HG03469 (cell line): ENCODE results near the gene VAMP2.
"Not testable (repeated sequence)": the region's sequence is repeated elsewhere in the genome, so short reads cannot be mapped to it uniquely, and the experiment has no call there.

Source experiments
- ATAC-seq: cut with Tn5 transposase; IDR thresholded peaks from one replicate; pipeline ENCODE4 v1.9.1; 2021; ENCODE audit warnings: mild to moderate bottlenecking, moderate library complexity, moderate number of reproducible peaks; ENCODE audit not compliant: unreplicated experiment

Gene VAMP2

DNA sequence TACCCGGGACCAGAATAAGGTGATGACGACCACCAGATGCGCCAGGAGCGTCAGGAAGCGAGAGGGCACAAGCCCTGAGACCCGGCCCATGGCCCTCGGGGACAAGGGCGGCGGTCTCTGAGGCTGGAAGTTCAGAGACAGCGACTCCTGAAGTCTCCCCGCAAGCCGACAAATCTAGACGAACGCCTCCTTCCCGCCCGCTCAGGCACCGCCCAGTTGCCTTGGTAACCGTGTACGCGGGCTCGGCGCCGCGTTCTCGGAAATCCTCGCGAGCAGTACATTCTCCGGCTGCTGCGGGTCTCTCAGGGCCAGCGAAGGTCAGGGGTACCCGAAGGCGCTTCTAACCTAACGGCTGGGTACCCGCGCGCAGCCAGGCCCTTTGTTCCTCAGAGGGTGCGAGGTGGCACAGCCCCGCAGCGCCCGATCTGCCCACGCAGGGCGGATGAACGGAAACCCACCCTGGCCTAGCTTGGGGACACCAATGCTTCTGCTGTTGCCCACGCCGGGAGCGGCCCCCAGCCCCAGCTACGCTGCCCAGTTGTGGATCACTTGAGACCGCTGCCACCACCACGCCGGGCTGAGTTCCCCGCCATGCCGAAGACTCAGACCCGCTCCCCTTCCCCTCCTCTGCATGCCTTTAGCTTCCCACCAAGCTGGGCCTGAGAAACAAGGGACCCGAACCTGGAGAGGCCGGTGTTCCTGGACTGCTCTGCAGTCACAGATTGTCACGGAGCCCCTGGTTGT lies 13.6 kb upstream of the VAMP2 start, which contains the start of gene TMEM107:
Gene TMEM107 (minus strand): TSS at position 184 of the 744 bp plus-strand sequence. CDS start 94 bp downstream, at position 90.
- no peak for ATAC-seq

GRCh38 chr17:8175795-8176196 lies 13.0 kb upstream of the VAMP2 start:
- ATAC-seq, result no peak

GRCh38 chr17:8173871-8174322 lies 11.1 kb upstream of the VAMP2 start:
- no peak for ATAC-seq

DNA sequence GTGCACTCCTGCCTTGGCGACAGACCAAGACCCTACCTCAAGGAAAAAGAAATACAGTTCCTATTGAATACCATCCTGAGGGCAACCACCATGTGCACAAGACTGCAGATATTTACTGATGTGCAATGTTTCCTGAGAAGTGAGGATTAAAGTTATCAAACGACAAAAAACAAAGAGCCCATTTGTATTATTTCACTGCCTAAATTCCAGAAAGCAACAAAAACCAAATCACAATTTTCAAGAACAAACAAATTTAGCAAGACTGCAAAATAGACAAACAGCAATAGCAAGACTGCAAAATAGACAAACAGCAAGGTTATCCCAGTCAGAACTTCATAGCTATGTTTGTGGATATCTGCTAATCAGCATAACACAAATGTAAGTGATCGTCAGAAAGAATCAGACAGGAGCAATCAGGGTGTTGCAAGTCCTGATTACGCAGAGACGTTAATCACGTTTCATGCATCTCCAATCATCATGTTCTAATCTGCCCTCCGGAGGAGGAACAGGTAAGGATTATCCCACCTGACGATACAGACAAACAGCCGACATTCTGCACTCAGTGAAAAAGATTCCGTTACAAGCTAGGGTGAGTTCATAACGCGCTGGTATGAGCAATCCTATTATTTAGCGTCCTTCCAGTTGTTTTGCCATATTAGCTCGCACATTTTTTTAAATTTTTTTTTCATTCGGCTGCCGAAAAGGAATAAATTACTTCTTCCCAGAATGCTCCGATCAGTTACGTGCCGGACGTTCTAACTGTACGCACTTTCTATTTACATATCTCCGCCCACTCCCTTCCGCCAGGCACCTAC lies 10.5 kb upstream of the VAMP2 start:
- ATAC-seq, result peak; percentile 50

GRCh38 chr17:8170186-8170585 lies 7.4 kb upstream of the VAMP2 start:
- ATAC-seq, result not testable (repeated sequence)

DNA sequence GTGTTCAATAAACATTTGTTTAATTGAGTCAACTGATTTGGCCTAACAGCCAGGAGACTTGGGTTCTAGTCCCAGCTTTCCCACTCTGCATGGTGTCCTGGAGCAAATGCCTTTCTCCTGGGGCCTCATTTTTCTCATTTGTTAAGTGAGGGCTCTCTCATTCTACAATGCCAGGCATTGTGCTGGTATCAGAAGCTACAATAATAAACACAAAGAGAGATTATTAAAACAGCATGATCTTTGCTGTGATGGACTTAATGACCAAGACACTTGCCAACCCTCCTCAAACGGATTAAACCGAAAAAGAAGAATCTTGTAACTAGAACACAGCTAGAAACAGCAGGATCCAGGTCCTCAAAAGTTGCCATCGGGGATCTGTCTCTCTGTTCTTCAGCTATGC lies 4.8 kb upstream of the VAMP2 start:
- no peak for ATAC-seq

GRCh38 chr17:8166731-8167130 lies 4.0 kb upstream of the VAMP2 start:
- no peak for ATAC-seq

GRCh38 chr17:8164815-8165131 lies 2.0 kb upstream of the VAMP2 start:
- ATAC-seq, result no peak

DNA sequence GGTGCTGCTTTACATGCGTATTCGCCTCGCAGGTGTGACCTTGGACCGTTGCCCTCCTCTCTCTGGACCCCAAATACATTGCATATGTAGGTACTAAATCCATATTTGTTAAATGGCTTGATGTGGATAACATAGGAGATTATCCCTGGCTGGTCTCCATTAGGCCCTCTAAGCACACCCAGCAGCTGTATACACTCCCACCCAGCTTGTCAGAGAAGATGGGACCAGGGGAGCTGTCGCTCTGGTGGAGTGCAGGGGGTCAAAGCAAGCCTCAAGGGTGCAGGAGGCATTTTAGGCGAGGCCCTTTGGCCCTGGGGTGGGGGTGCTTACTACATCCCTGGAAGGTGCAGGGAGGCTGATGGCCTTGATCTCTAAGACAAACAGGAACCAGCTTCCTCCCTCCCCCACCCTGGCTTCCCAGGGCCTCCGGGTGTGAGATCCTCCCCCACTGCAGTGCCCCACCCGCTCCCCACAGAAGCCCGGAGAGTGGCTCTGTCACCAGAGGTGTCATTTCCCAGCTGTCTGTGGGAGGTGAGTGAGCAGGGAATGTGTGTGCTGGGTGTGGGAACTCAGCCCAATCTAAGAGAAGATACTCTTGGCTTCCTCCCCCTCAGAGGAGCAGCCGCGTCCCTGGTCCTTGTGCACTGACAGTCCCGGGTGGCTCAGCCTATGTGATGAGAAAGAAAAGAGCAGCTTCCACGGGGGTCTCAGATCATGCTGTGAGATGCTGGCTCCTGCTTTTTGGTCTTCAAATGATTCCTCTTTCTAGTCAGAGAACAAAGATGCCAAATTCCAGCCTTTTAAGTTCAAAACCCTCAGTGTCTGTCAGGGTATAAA lies 1.4 kb upstream of the VAMP2 start:
- no peak for ATAC-seq

DNA sequence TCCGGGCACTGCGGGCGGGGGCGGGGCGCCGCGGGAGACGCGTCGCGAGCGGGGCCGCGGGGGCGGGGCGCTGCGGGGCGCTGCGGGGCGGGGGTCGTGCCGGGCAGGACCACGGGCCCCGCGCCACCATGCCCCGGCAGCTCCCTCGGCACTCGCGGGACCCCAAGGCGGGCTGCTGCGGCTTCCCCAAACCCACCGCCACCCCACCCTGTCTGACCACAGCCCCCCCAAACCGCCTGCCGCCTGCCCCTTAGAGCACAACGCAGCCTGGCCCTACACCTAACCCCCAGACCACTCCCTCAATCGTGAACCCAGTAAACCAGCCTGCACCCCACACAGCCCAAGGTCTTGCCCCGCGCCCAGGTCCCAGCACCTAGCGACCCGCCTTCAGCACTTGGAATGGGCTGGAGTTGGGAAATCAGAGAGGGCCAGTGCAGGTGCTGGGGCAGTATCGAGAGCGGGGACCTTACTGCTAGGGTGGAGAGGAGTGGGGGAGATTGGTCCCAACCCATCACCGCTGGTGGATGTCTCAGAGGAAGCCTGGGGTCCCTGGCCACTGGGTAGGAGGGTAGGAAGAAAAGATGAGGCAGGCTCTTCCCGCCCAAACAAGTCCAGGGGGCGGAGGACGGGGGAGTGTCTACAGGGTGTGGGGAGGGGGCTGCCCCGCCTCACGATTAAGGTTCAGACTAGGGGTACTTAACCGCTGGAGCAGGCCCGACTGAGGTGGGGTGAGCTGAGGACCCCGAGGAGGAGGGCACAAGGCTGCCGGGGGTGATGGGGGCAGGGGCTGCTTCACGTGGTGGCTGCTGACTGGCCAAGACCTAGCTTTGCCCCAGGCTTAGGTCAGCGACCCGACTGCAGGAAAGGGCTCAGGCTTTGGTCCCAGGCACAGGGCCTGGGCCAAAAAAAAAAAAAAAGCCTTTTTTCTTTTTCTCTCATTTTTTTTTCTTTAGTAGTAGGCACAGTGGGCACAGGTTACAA lies 539 bp upstream of the VAMP2 start:
- ATAC-seq, result no peak

- no peak for ATAC-seq
Observed at GRCh38 chr17:8161289-8162232, 1.2 kb downstream of the VAMP2 start.

DNA sequence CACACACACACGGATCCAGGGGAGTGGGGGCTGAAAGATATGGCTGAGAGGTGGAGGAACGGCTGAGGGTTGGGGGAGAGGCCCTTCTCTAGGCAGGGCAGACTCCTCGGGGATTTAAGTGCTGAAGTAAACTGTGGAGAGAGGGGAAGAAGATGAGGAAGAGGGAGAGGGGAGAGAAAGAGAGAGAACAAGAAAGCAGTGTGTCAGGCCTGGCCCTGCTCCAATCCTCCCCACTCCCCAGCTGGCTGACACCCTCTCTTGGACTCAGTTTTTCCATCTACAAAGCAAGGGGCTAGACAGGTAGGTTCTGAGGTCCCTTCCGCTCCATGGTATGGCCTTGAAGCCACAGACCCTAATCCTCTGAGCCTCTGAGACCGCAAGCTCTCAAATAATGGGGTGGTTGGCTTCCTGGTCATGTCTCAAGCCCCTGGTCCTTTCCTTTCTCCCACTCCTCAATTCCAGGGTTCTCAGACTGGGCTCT lies 2.0 kb downstream of the VAMP2 start:
- no peak for ATAC-seq

- ATAC-seq, result no peak
Observed at GRCh38 chr17:8160224-8160577, 2.5 kb downstream of the VAMP2 start.

GRCh38 chr17:8159459-8160223 lies 3.1 kb downstream of the VAMP2 start:
- ATAC-seq, result no peak

GRCh38 chr17:8159032-8159400 lies 3.7 kb downstream of the VAMP2 start:
- no peak for ATAC-seq

DNA sequence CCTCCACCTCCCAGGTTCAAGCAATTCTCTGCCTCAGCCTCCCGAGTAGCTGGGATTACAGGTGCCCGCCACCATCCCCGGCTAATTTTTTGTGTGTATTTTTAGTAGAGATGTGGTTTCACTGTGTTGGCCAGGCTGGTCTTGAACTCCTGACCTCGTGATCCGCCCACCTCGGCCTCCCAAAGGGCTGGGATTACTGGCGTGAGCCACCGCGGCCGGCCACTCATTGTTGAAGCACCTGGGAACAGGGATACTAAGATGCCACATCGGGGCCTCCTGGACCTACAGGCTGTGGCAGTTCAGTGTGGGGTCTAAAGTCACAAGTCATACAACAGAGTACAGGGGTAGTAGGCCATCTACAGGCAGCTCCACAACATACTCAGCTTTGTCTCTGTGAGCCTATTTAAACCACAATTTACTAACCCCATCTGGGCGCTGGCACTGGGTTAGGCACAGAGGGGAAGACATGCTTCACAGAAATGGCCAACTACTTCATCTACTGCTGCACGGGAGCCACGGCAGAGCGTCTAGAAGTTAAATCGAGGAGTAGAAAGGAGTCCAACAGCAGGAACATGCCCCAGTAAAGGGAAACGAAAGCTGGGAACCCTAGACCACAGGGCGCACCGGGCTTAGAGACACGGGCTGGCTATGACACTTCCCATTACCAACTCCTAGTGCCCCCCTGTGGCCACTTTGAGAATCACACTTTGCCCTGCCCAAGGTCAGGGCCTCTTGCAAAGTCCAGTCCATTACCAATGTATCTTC lies 4.3 kb downstream of the VAMP2 start:
- ATAC-seq, result no peak

- ATAC-seq, result peak; percentile 52
Observed at GRCh38 chr17:8156246-8156992, 6.3 kb downstream of the VAMP2 start.
